ENCODE results near the gene DBP.
"Not testable (repeated sequence)": the region's sequence is repeated elsewhere in the genome, so short reads cannot be mapped to it uniquely, and the experiment has no call there.

The DBP gene

GRCh38 chr19:48639483-48640375, 2.5 kb upstream of the DBP start:
- no peak for DNase-seq

- DNase-seq: no peak
Measured at GRCh38 chr19:48638831-48639381, 1.7 kb upstream of the DBP start.

GRCh38 chr19:48637948-48638830, 1.0 kb upstream of the DBP start:
- peak; percentile 81 to 85 for DNase-seq

- peak; percentile 99 to 100 for DNase-seq
Measured at GRCh38 chr19:48637449-48637947, 319 bp upstream of the DBP start.

GRCh38 chr19:48635966-48636858, 967 bp downstream of the DBP start:
- no peak for DNase-seq

- peak; percentile 65 to 79 for DNase-seq
Measured at GRCh38 chr19:48635263-48635965, 1.8 kb downstream of the DBP start.

- peak; percentile 89 to 90 for DNase-seq
Measured at GRCh38 chr19:48634424-48635262, 2.5 kb downstream of the DBP start.

GRCh38 chr19:48634036-48634342, 3.2 kb downstream of the DBP start:
- DNase-seq: no peak

- DNase-seq: no peak
Measured at GRCh38 chr19:48633148-48634035, 3.8 kb downstream of the DBP start.

- DNase-seq: no peak
Measured at GRCh38 chr19:48632692-48633147, 4.5 kb downstream of the DBP start.

GRCh38 chr19:48632286-48632685, 4.9 kb downstream of the DBP start:
- DNase-seq: not testable (repeated sequence)

- DNase-seq: no peak
Measured at GRCh38 chr19:48631225-48631624, 6.0 kb downstream of the DBP start.

GRCh38 chr19:48630296-48631063, 6.7 kb downstream of the DBP start:
- no peak for DNase-seq

GRCh38 chr19:48629599-48630295, 7.4 kb downstream of the DBP start:
- DNase-seq: no peak

GRCh38 chr19:48629297-48629598, 7.9 kb downstream of the DBP start:
- DNase-seq: no peak

GRCh38 chr19:48628486-48629296, 8.5 kb downstream of the DBP start:
- no peak for DNase-seq

GRCh38 chr19:48627865-48628314, 9.3 kb downstream of the DBP start:
- DNase-seq: no peak
